ENCODE measurements around the gene MINDY4. TPM values are rescaled to one million over a fixed set of nuclear protein-coding genes. Genes with fewer than 3 reads are reported as not detected.

MINDY4 gene
- total and polyA plus RNA-seq, 2 of the 13 experiments (the other 11 are each of a cell fraction or from before 2014, with no cell fraction given), result not detected

- no peak for TF ChIP-seq ZNF407 (CRISPR knock-in tag; IDR thresholded peaks at IDR 0.05; ENCODE audit: not compliant biosample characterization)
- no peak for TF ChIP-seq GPBP1L1 (CRISPR knock-in tag; IDR thresholded peaks at IDR 0.05)
Measured at GRCh38 chr7:30743371-30744074, 27.7 kb upstream of the MINDY4 start (continued).

Measured in HepG2 (cell line).